Measurements from ENCODE around the gene USP38.

DNA sequence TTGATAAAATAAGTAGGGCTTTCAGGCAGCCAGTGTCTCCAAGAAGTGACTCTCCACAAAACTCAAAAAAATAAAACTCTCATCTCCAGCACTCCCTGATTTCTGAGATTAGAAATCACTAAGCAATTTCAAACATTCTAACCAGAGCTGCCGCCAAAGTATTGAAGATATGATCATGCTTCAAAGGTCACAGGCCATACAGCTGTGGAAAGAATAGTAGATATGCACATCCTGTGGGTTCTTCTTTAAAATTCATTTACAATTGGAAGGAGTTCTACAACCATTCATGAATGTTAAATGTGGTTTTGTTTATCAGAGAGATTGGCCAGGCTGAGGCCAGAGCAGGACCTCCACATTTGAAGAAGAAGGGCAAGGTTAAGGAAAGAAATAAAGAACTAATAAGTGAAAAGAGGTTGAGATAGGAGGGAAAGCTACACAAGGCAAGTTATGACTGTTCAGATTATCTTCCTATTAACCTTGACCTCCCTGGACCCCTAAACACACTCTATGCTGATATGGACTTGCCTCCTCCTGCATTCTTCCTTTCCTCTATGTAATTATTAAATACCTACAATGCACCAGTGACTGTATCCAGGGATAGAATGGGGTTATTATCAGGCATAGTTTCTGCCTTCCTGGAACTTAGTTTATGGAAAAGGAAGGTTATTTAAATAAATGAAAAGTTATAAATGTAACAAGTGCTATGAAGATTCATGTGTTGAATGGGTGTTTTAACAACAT lies 56.4 kb downstream of the USP38 start:
- TF ChIP-seq SP1 (IDR thresholded peaks at IDR 0.05) (no peak), ELF4 (IDR thresholded peaks at IDR 0.05) (no peak), HDGF (IDR thresholded peaks at IDR 0.05; ENCODE audit: borderline replicate concordance) (no peak), TARDBP (IDR thresholded peaks at IDR 0.05) (no peak), FOXK2 (IDR thresholded peaks at IDR 0.05) (no peak), BHLHE40 (IDR thresholded peaks at IDR 0.05; ENCODE audit: borderline replicate concordance) (no peak), ZNF384 (IDR thresholded peaks at IDR 0.05) (no peak), NFRKB (IDR thresholded peaks at IDR 0.05) (no peak), LEF1 (IDR thresholded peaks at IDR 0.05; ENCODE audit: borderline replicate concordance) (no peak)
